Measurements from ENCODE around the gene FAM20C.
"Not testable (repeated sequence)": the region's sequence is repeated elsewhere in the genome, so short reads cannot be mapped to it uniquely, and the experiment has no call there.

Gene FAM20C

DNA sequence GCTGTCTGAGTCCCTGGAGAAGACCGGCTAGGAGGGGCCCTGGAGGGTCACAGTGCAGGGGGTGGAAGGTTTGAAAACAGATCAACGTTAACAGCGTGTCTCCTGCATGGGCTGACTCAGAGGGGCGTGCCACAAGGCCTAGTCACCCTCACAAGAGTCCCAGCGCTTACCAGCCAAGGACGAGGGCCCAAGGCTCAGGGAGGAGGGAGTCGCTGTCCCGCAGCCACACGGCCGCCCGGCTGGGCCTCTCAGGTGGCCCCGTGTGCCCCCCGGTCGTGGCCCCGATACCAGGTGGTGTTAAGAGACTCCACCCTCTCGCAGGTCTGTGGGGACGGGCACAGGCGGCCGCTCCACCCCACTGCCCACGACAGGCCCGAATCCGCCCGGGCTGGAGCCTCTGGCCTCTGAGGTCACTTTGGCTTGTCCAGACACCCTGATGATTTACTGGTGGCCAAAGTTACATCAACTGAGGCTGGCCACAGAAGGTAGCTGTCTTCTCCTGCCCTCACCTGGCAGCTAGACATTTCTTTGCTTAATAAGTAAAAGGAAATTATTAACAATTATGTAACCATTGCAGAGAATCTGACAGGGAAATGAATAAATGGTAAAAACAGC, 34.0 kb downstream of the FAM20C start:
- no peak for DNase-seq (ENCODE audit: low spot score)

- no peak for DNase-seq (ENCODE audit: low spot score)
These were observed 35.6 kb downstream of the FAM20C start for GRCh38 chr7:227926-228325.

DNA sequence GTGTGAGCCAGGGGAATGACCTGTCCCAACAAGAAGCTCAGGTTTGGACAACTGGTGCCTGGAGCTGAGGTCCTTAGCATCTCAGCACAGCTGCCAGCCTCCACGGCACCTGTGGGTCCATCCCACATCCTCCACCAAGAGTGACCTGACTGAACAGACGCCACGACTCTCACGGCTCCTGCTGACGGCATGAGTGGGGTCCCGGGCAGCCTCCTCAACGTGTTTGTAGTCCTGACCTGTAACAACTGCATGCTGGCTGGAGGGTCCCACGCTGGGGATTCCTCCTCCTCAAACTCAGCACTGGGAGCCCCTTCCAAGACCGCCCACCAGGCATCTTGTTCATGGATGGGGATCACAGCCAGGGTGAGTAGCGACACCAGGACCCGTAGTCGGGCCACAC, 36.2 kb downstream of the FAM20C start:
- DNase-seq (ENCODE audit: low spot score) = no peak

DNA sequence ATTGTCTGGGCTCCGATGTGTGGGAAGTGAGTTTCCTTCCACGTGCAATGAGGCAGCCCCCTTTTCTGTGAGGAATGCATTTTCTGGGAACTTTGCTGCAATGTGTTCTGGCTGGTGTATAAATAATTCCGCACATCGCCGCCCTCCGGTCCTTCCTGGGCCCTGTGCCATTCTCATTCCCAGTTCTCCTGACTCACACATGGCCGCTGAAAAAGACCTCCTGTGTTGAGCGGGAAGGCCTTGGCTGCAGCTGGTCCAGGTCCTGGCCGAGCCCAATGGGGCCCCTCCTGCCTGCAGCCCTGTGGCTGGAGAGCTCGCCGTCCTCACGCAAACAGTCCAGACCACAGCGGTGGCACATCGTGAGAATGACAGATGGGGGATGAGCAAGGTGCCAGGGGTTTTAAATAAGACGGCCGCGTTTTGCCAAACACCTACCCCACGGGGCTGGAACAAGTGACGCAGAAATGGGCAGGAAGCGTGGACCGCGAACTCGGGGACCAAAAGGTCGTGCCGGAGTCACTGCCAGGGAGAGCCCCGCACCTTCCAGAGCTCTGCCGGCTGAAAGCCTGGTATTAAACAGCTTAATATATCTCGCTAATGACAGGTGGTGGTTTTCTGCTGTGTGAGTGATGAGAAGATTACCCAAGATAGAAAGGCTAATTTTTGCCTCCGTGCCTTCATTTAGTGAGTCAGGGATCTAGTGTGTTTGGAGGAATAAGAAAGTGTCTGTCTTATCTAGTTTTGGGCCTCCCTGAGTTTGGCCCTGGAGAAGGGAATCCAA, 37.0 kb downstream of the FAM20C start:
- peak; percentile 72 for DNase-seq (ENCODE audit: low spot score)

DNA sequence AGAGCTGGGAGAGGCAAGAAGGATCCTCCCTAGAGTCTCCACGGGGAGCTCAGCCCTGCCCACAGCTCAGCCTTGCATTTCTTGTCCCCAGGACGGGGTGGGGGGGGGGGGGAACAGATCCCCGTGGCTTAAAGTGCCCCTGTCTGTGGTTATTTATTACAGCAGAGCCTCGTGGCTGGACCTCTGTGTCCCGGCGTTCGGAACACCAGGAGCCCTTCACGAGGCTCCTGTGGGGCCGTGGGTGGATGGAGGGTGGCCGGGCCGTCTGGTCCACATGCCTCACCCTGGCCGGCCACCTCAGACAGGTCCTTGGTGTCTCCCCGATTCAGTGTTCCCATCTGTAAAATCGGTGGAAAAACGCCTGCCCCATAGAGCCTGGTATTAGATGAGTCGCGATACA, 37.9 kb downstream of the FAM20C start:
- DNase-seq (ENCODE audit: low spot score) = no peak

GRCh38 chr7:231030-231857, 38.9 kb downstream of the FAM20C start:
- no peak for DNase-seq (ENCODE audit: low spot score)

DNA sequence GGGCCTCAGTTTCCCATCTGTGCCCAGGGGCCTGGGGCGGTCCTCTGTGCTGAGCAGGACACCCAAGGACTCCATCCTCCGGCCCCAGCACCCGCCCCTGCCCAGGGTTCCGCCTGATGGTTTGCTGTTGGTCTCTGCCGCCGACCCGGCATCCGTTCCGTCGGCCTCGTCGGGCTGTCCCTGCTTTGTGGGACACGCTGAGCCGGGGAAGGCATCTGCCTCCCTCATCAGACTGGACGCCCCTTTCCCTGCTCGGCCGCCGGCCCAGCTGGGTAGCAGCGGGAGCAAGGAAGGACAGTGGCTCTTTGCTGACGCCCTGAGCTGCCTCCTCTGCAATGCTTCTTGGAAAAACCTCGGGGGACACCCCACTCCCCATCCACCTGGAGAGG, 39.5 kb downstream of the FAM20C start:
- no peak for DNase-seq (ENCODE audit: low spot score)

DNA sequence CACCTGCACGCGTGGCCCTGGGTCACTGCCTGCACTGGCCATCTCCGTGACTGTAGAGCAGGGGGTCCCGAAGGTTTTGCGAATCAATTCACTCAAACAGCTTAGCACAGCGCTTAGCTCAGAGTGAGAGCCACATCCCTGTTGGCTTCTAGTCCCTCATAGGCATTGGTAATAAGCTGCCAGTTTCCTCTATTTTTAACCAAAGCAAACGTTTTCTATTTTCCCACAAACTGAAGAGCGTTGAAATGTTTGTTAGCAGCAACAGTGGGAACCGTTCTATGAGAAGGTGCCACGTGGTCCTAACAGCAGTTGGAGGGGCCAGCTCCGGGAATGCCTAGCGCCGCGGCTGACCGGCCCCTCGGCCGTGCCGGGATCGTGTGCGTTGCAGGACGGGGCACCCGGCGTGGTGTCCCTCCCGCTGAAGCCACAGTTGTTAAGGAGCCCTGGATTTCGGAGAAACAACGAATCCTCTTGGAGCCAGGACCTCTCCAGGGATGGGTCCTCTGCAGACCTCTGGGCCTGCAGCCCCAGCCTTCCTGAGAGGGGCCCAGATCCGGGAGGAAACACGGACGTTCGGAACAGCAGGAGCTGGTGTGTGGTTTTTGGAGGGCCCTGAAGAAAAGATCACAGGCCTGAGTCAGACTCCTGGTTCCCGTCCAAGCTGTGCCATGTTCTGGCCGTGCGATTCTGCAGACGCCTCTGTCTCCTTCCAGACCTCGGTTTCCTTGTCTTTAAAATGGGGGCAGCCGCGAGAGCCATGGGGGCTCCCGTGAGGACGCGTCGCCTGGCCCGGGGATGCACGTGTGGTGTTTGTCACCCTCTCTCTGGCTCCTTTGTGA, 40.3 kb downstream of the FAM20C start:
- DNase-seq (ENCODE audit: low spot score) = no peak

GRCh38 chr7:233249-234035, 41.1 kb downstream of the FAM20C start:
- DNase-seq (ENCODE audit: low spot score) = no peak

DNA sequence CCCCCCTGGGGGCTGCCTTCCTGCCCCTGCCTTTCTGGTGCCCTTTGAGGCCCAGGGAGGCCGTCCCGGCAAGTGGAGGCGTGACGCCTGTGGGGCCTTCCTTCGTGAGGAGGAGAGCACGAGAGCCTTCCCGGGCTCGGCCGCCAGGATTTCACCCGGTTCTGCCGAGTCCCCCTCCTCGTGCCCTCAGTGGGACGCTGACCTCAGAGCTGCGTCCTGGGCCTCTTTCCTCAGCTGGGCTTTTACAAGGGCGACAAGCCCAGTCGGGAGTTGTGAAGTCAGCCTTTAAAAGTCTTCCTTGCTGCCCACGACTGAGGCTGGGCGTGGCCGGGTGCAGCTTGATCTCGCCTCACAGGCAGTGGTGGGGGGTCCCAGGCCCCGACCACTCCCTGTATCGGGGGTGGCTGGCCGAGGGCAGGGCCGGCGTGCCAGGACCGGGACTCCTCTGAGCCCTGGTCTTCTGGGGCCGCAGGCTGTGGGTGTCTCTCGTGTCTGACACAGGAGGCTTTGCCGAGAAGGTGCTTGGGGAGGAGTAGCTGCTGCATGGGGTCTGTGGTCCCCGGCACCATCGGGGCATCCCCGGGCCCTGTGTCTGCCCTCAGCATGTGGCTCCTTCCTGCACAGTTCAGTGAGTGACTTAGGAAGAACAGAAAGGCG, 41.8 kb downstream of the FAM20C start:
- DNase-seq (ENCODE audit: low spot score) = no peak

- peak; percentile 30 for DNase-seq (ENCODE audit: low spot score)
These were observed 42.6 kb downstream of the FAM20C start for GRCh38 chr7:234708-235553.

- peak; percentile 35 for DNase-seq (ENCODE audit: low spot score)
These were observed 43.4 kb downstream of the FAM20C start for GRCh38 chr7:235576-236395.

DNA sequence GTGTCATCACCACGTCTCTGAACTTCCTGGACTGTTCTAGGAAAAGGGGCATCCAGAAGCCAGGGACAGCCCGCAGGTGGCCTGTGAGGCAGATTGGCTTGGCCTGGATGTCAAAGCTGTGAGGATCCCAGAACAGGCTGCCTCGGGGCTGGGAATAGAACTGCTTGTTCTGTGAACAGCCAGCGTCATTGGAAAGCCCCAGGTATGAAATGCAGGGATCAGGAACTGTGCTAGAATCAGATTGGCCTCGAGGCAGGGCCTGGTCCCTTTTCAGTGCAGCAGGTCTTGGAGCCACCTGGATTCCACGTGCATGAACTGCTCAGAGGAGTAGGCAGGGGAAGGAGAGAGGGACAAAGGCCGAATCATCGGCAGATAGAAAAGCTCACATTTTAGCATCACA, 44.6 kb downstream of the FAM20C start:
- no peak for DNase-seq (ENCODE audit: low spot score)

DNA sequence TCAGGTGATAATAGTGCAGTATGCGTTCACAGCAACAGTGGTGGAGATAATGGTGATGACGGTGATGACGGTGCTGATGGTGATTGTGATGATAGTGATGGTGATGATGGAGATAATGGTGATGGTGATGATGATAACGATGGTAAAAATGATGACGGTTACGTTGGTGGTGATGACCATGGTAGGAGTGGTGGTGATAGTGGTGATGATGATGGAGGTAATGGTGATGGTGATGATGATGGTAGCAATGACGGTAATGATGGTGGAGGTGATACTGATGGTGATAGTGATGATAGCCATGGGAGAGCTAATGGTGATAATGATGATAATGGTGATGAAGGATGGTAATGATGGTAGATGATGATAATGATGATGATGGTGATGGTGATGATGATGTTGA, 45.0 kb downstream of the FAM20C start:
- DNase-seq (ENCODE audit: low spot score) = no peak

DNA sequence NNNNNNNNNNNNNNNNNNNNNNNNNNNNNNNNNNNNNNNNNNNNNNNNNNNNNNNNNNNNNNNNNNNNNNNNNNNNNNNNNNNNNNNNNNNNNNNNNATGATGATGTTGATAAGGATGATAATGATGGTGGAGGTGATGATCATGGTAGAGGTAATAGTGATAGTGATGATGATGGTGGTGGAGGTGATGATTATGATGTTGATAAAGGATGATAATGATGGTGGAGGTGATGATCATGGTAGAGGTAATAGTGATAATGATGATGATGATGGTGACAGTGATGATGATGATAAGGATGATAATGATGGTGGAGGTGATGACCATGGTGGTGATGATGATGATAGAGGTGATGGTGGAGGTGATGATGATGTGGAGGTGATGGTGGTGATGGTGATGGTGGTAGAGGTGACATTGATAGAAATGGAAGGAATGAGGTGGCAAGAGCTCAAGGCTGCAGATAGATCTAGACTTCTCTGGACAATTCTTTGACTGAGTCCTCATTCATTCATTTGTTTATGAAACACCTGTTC, 47.8 kb downstream of the FAM20C start:
- DNase-seq (ENCODE audit: low spot score) = no peak

DNA sequence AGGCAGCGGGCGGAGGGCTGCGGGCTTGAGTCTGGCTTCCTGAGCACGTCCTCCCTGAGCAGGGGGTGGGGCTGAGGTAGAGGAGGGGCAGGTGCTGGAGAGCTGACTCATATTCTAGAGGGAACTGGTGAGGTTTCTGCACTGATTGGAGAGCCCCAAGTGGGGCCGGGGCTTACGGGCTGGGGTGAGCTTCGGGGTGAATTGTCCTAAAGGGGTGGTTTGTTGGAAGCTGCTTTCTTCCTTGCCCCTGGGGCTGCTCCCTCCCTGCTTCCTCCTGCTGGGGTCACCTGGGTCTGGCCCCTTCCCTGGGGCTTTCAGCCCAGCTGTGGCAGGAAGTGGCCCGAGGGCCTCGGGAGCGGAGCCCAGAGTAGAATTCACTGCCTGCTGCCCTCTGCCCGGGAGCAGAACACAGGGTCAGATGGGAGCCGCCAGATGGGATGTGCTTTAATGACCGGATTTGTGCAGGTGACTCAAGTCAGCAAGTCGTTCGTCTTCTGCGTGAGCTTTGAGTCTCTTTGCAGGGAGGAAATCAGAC, 48.6 kb downstream of the FAM20C start:
- DNase-seq (ENCODE audit: low spot score) = no peak

- DNase-seq (ENCODE audit: low spot score) = no peak
These were observed 49.1 kb downstream of the FAM20C start for GRCh38 chr7:241513-241912.

- DNase-seq (ENCODE audit: low spot score) = not testable (repeated sequence)
These were observed 50.6 kb downstream of the FAM20C start for GRCh38 chr7:242826-243579.
